Loucy (cell line): ENCODE data around the gene KLK15.
"Not testable (repeated sequence)": the region's sequence is repeated elsewhere in the genome, so short reads cannot be mapped to it uniquely, and the experiment has no call there.

ENCODE experiments used
- H2AFZ ChIP-seq: fragments of 200-600 bp; sonication (generic); 2 replicates; pipeline ENCODE4 v1.6.0; 2016; ENCODE audit warnings: antibody characterized with exemption, mild to moderate bottlenecking, low read length, moderate library complexity
- H3F3A ChIP-seq: fragments of 200-600 bp; 2 replicates; pipeline ENCODE4 v1.6.0; 2016; ENCODE audit warnings: antibody characterized with exemption, low read depth, mild to moderate bottlenecking
- H3K27me3 ChIP-seq: fragments of 200-600 bp; sonication (generic); 2 replicates; pipeline ENCODE4 v1.6.1; 2014; ENCODE audit warnings: low read length, mild to moderate bottlenecking; ENCODE audit not compliant: insufficient read depth, poor library complexity, severe bottlenecking
- H3K36me3 ChIP-seq: fragments of 200-600 bp; sonication (generic); 2 replicates; pipeline ENCODE4 v1.6.1; 2016; ENCODE audit warnings: low read length; ENCODE audit not compliant: insufficient read depth
- H3K4me1 ChIP-seq: fragments of 200-600 bp; sonication (generic); 2 replicates; pipeline ENCODE4 v1.5.1; 2014; ENCODE audit warnings: low read length, mild to moderate bottlenecking; ENCODE audit not compliant: insufficient read depth, poor library complexity, severe bottlenecking
- H3K4me2 ChIP-seq: fragments of 200-600 bp; sonication (generic); 2 replicates; pipeline ENCODE4 v1.6.0; 2014; ENCODE audit warnings: antibody characterized with exemption, low read length, low read depth, mild to moderate bottlenecking; ENCODE audit not compliant: poor library complexity, severe bottlenecking
- H3K4me3 ChIP-seq: fragments of 200-600 bp; sonication (generic); 2 replicates; pipeline ENCODE4 v1.5.1; 2014; ENCODE audit warnings: low read length, mild to moderate bottlenecking, mixed read lengths; ENCODE audit not compliant: poor library complexity, severe bottlenecking
- H3K79me2 ChIP-seq: fragments of 200-600 bp; sonication (generic); 2 replicates; pipeline ENCODE4 v1.6.1; 2014; ENCODE audit warnings: low read length; ENCODE audit not compliant: insufficient read depth
- H3K9ac ChIP-seq: fragments of 200-600 bp; sonication (generic); 2 replicates; pipeline ENCODE4 v1.6.0; 2014; ENCODE audit warnings: mild to moderate bottlenecking, low read depth, low read length, moderate library complexity; ENCODE audit not compliant: poor library complexity, severe bottlenecking
- H3K9me2 ChIP-seq: fragments of 200-600 bp; sonication (generic); replicated peaks from 2 replicates; pipeline ENCODE4 v1.6.1; 2016; ENCODE audit warnings: low read depth, low read length, mixed read lengths
- H3K9me3 ChIP-seq: fragments of 200-600 bp; sonication (generic); 2 replicates; pipeline ENCODE4 v1.6.1; 2014; ENCODE audit warnings: mild to moderate bottlenecking, antibody characterized with exemption, low read length, low read depth; ENCODE audit not compliant: insufficient read depth
- H4K20me1 ChIP-seq: fragments of 200-600 bp; sonication (generic); 2 replicates; pipeline ENCODE4 v1.6.0; 2014; ENCODE audit warnings: antibody characterized with exemption, low read length, mild to moderate bottlenecking; ENCODE audit not compliant: insufficient read depth, poor library complexity, severe bottlenecking
- EZH2phosphoT487 ChIP-seq: fragments of 200-600 bp; IDR thresholded peaks from 2 replicates; pipeline ENCODE4 v1.6.1; 2018; ENCODE audit warnings: antibody characterized with exemption, mild to moderate bottlenecking, moderate library complexity, borderline replicate concordance
- TF ChIP-seq, protein P1 (sequence below): fragments of 200-600 bp; sonication (generic); conservative IDR thresholded peaks from 2 replicates; pipeline ENCODE4 v1.5.1; 2014; ENCODE audit warnings: mild to moderate bottlenecking, antibody characterized with exemption, low read length

Gene KLK15

GRCh38 chr19:50784710-50785109, 48.7 kb downstream of the KLK15 start:
- Histone ChIP-seq H2AFZ (no peak overlapping the region), H4K20me1 (no peaks in the 10 kb centered on the region), H3K79me2 (no peaks in the 10 kb centered on the region), H3F3A (no peaks in the 10 kb centered on the region), H3K4me2 (no peak overlapping the region), H3K27me3 (no peaks in the 10 kb centered on the region), H3K36me3 (no peaks in the 10 kb centered on the region), H3K4me3 (no peak overlapping the region), H3K4me1 (no peaks in the 10 kb centered on the region), H3K9me3 (no peaks in the 10 kb centered on the region), H3K9ac (no peak overlapping the region), H3K9me2 (no peaks in the 10 kb centered on the region)
- no peak for TF ChIP-seq EZH2phosphoT487
- TF ChIP-seq, protein P1, sequence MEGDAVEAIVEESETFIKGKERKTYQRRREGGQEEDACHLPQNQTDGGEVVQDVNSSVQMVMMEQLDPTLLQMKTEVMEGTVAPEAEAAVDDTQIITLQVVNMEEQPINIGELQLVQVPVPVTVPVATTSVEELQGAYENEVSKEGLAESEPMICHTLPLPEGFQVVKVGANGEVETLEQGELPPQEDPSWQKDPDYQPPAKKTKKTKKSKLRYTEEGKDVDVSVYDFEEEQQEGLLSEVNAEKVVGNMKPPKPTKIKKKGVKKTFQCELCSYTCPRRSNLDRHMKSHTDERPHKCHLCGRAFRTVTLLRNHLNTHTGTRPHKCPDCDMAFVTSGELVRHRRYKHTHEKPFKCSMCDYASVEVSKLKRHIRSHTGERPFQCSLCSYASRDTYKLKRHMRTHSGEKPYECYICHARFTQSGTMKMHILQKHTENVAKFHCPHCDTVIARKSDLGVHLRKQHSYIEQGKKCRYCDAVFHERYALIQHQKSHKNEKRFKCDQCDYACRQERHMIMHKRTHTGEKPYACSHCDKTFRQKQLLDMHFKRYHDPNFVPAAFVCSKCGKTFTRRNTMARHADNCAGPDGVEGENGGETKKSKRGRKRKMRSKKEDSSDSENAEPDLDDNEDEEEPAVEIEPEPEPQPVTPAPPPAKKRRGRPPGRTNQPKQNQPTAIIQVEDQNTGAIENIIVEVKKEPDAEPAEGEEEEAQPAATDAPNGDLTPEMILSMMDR: no peak

GRCh38 chr19:50783848-50784152, 49.6 kb downstream of the KLK15 start:
- not testable (repeated sequence) for H3K9ac ChIP-seq, H3K4me2 ChIP-seq, H3K9me2 ChIP-seq, H3K9me3 ChIP-seq, H3K4me1 ChIP-seq, H2AFZ ChIP-seq, H3F3A ChIP-seq, H3K27me3 ChIP-seq, H3K4me3 ChIP-seq, H3K79me2 ChIP-seq, H4K20me1 ChIP-seq, H3K36me3 ChIP-seq

DNA sequence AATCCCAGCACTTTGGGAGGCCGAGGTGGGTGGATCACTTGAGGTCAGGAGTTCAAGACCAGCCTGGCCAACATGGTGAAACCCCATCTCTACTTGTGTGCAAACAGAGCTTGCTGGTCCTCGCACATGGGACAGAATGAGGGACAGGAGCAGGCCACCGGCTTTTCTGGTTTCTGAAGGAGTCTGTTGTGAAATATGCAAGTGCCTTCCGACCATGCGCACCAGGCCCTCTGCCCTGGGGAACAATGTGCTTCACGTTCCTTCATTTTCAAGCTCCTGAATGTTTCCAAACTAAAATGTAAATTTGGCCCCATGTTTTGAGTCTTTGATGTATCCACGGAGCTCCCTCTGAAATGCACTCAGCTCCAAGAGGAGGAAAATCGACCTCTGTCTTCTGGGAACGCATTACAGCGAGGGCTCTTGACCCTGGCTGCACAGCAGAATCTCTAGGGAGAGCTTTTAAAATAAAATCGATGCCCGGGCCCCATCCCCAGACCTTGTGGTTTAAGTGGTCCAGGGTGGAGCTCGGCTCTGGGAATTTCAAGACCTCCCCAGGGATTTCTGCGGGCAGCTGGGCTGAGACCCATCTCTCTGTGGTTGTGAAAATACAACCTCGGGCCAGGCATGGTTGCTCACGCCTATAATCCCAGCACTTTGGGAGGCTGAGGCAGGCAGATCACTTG, 52.5 kb downstream of the KLK15 start:
- Histone ChIP-seq H3K4me2 (no peak overlapping the region), H3K4me3 (no peak overlapping the region), H3K36me3 (no peaks in the 10 kb centered on the region), H3K27me3 (no peaks in the 10 kb centered on the region), H2AFZ (no peak overlapping the region), H3K9me2 (no peaks in the 10 kb centered on the region), H3K9me3 (no peaks in the 10 kb centered on the region), H3K79me2 (no peaks in the 10 kb centered on the region), H3K9ac (no peak overlapping the region), H3F3A (no peaks in the 10 kb centered on the region), H3K4me1 (no peaks in the 10 kb centered on the region), H4K20me1 (no peaks in the 10 kb centered on the region)
- TF ChIP-seq, protein P1: no peak
- no peak for TF ChIP-seq EZH2phosphoT487
